Activated naive CD4-positive, alpha-beta T cell treated with anti-CD3 and anti-CD28 coated beads, Interleukin-2, amount 10 ng/mL, durations not matched to agents 7 days and 5 days (primary cell): ENCODE results near the gene CTBP1.
"Not testable (repeated sequence)": the region's sequence is repeated elsewhere in the genome, so short reads cannot be mapped to it uniquely, and the experiment has no call there.

Experiments used
- CTCF ChIA-PET: fragments of 350-600 bp; sonication (Branson Sonifier 250); formaldehyde crosslinking; loops from one replicate; lab custom pipeline; 2021; ENCODE audit warnings: antibody characterized with exemption; lab: Charles Lee
- DNase-seq: peaks from one replicate; pipeline ENCODE4 v3.0.0-alpha.2; 2020
- H3K27ac Mint-ChIP-seq: one replicate; pipeline ENCODE4 v1.8.0; 2021; ENCODE audit warnings: mild to moderate bottlenecking, moderate library complexity, mixed read lengths
- H3K27me3 Mint-ChIP-seq: one replicate; pipeline ENCODE4 v1.8.0; 2021; ENCODE audit warnings: mild to moderate bottlenecking, mixed read lengths
- H3K36me3 Mint-ChIP-seq: one replicate; pipeline ENCODE4 v1.8.0; 2021; ENCODE audit warnings: mixed read lengths
- H3K4me1 Mint-ChIP-seq: one replicate; pipeline ENCODE4 v1.8.0; 2021; ENCODE audit warnings: mixed read lengths
- H3K4me3 Mint-ChIP-seq: one replicate; pipeline ENCODE4 v1.8.0; 2021; ENCODE audit warnings: mild to moderate bottlenecking, moderate library complexity, mixed read lengths
- H3K9me3 Mint-ChIP-seq: one replicate; pipeline ENCODE4 v1.8.0; 2021; ENCODE audit warnings: mixed read lengths

CTBP1 gene

DNA sequence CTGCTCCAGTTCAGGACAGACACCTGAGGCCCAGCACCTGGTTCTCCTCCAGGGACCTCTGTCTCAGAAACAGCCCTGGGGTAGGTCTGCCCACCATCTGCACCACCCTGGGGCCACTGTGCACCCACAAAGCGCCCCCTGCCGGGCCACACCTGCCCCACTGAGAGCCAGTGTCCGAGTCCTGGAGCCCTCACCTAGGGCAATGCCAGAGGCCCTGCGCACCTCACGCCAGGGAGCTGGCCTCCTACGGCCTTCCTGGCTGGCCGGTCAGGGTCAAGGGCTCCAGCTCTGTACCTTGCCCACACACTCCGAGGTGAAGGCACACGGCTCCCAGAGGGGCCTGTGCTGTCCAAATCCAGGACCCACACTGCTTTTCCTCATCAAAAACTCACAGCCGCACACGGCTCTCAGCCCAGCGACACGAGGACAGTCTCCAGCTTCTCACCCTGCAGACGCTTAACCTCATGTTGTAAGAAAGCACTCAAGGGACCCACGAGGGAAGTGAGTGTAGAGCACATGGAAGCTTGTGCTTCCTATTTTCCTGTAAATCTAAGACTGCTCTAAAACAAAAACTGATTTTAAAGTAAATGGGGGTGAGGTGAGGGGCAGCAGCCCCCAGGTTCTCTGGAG lies 5.4 kb downstream of the CTBP1 start:
- no peak overlapping the region for H3K4me3 Mint-ChIP-seq
- peaks cover 39% of the 10 kb centered on the region for H3K4me1 Mint-ChIP-seq

DNA sequence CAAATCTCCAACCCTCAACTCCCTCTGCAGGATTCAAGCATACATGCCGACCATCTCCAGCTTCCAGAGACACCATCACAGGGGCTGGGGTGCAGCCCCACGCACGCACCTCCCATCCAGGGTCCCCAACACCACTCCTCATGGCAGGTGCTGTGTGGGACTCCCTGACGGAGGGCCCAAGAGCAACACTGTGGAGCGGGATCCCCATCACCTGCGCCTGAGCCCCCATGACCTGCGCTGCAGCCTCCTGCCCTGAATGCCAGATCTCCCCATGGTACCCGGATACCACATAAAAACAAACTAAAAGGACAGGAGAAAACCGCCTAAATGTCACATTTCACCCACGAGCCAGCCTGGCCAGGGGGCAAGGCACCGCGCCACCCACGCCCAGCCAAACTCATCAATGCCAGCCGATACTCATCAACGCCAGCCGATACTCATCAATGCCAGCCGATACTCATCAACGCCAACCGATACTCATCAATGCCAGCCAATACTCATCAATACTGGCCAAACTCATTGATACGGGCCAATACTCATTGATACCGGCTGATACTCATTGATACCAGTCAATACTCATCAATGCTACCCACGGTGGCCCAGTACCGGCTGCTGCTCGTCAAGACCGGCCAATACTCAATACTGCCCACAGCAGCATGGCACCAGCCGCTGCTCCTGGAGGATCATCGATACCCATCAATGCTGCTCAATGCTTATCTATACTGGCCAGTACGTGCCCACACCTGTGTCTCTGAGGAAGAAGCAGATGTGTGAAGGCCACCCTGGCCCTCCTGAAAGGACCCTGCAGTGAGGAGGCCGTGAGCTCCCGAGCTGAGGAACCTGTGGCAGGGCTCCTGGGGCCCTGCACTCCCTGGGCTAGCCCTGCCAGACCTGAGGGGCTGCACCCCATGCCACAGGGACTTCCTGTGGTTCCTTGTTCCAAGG lies 6.2 kb downstream of the CTBP1 start:
- Mint-ChIP-seq H3K9me3 (no peaks in the 10 kb centered on the region), H3K4me3 (no peak overlapping the region), H3K4me1 (peaks cover 39% of the 10 kb centered on the region), H3K36me3 (peaks cover 27% of the 10 kb centered on the region), H3K27ac (peak overlapping the region; percentile 33), H3K27me3 (no peaks in the 10 kb centered on the region)
- CTCF ChIA-PET: interaction anchor here (1.0 kb wide), 1 partner anchor 12 kb away, joined by 3 read pairs; no protein-coding TSS in a partner anchor
- no peak for DNase-seq

More for the DNA sequence above, 5.4 kb downstream of the CTBP1 start:
- peak; percentile 22 for DNase-seq
- Mint-ChIP-seq H3K27me3 (no peaks in the 10 kb centered on the region), H3K27ac (no peak overlapping the region), H3K36me3 (peaks cover 23% of the 10 kb centered on the region), H3K9me3 (no peaks in the 10 kb centered on the region)
- CTCF ChIA-PET: interaction anchor here (0.8 to 1.0 kb wide), 3 partner anchors 11 to 85 kb away, joined by 3 read pairs; no protein-coding TSS in a partner anchor

DNA sequence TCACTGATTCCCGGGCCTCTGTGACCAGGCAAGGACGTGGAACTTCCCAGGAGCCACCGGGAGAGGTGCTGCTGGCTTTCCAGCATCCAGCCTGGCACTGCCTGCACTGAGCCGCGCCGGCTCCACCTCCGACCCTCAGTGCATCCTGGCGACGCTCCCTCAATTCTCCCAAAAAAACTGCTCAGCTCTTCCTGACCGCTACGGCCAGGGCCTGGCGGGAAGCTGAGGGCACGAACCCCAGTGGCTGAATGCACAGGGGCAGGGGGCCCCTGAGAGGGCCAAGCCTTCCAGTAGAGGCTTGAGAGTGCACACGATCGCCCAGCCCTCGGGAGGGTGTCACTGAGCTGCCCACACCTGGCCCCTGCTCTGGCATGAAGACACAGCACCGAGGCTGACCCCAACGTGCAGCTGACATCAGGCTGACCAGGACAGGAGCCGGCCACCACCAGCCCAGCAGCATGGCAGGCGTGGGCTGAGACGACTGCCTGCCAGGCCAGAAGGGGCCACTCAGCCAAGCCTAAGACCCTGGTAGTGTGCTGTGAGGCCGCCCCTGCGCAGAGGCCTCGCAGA lies 6.9 kb downstream of the CTBP1 start:
- Mint-ChIP-seq H3K9me3 (no peaks in the 10 kb centered on the region), H3K4me1 (peaks cover 37% of the 10 kb centered on the region), H3K36me3 (peaks cover 25% of the 10 kb centered on the region), H3K27ac (no peak overlapping the region), H3K4me3 (no peak overlapping the region), H3K27me3 (no peaks in the 10 kb centered on the region)
- DNase-seq: no peak
- CTCF ChIA-PET: no interaction called here

DNA sequence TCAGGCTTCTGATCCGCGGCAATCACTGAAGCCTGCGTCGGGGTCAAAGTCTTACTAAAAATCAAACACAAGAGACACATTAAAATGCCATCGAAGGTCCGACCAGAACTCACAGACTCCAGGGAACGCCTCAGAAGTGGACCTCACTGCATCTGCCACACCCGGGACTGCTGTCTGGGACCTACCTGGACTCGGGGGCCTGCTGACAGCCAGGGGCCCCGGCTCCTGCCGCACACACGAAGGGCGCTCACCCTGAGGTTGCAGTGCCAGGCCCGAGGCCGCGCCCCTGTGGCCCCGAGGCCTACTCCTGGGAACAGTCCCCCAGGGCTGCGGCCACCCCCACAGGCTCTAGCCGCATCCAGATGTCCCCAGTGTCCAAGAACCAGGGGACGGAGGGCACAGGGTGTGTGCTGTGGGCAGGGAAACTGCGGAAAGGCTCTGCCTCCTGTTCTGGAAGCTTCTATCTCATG lies 7.4 kb downstream of the CTBP1 start:
- Mint-ChIP-seq H3K27ac (peak overlapping the region; percentile 37), H3K4me3 (no peak overlapping the region), H3K27me3 (no peaks in the 10 kb centered on the region), H3K36me3 (peaks cover 23% of the 10 kb centered on the region), H3K4me1 (peaks cover 32% of the 10 kb centered on the region), H3K9me3 (no peaks in the 10 kb centered on the region)
- CTCF ChIA-PET: no interaction called here
- DNase-seq: no peak

DNA sequence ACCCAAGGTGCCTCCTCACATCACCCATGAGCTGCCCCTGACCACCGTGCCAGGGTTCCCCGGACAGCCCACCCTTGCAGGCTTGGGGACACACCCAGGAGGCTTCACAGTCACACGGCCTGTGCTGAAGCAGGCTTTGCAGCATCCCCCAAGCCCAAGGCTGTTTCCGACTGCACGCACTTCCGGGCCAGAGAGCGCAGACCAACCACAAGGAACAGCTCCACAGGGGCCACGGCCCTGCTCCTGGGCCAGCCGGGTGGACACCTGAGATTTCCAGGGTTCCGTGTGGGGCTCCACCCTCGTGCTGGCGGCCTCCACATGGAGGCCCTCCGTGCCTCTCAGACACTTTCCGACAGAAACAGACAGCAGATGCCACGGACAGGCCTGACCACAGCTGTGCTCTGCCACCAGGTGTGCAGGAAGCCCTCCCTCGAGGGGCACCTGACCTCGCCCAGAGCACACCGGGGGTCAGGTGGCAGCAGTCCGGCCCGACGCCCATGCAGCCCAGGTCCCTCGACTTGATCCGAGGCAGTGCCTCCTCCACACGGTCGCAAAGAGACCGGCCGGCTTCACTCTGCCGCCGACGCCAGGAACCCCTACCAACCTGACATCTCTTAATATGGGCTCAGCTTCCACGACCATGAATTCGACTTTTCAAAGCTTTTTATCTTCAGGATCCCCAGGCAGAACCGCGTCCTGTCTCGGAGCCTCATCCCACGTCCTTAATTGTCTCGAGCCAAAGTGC lies 8.0 kb downstream of the CTBP1 start:
- CTCF ChIA-PET: no interaction called here
- no peak overlapping the region for H3K4me3 Mint-ChIP-seq
- peaks cover 26% of the 10 kb centered on the region for H3K4me1 Mint-ChIP-seq
- no peaks in the 10 kb centered on the region for H3K9me3 Mint-ChIP-seq
- H3K27me3 Mint-ChIP-seq: no peaks in the 10 kb centered on the region
- peaks cover 23% of the 10 kb centered on the region for H3K36me3 Mint-ChIP-seq
- DNase-seq: no peak
- H3K27ac Mint-ChIP-seq: peak overlapping the region; percentile 37

DNA sequence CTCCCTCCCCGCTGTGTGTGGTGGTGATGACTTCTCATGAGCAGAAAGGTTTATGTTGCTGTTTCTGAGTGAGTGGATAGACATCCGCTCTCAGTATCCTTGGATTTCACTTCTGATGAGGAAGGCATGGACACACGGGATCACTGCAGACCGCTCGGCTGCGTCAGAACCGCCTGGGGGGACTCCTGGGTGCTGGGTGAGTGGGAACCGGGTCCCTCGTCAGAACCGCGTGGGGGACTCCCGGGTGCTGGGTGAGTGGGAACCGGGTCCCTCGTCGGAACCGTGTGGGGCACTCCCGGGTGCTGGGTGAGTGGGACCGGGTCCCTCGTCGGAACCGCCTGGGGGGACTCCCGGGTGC lies 9.0 kb downstream of the CTBP1 start:
- Mint-ChIP-seq H3K36me3 (peaks cover 31% of the 10 kb centered on the region), H3K27ac (no peak overlapping the region), H3K4me3 (no peak overlapping the region), H3K27me3 (no peaks in the 10 kb centered on the region), H3K9me3 (no peaks in the 10 kb centered on the region), H3K4me1 (peaks cover 16% of the 10 kb centered on the region)
- no peak for DNase-seq
- CTCF ChIA-PET: no interaction called here

DNA sequence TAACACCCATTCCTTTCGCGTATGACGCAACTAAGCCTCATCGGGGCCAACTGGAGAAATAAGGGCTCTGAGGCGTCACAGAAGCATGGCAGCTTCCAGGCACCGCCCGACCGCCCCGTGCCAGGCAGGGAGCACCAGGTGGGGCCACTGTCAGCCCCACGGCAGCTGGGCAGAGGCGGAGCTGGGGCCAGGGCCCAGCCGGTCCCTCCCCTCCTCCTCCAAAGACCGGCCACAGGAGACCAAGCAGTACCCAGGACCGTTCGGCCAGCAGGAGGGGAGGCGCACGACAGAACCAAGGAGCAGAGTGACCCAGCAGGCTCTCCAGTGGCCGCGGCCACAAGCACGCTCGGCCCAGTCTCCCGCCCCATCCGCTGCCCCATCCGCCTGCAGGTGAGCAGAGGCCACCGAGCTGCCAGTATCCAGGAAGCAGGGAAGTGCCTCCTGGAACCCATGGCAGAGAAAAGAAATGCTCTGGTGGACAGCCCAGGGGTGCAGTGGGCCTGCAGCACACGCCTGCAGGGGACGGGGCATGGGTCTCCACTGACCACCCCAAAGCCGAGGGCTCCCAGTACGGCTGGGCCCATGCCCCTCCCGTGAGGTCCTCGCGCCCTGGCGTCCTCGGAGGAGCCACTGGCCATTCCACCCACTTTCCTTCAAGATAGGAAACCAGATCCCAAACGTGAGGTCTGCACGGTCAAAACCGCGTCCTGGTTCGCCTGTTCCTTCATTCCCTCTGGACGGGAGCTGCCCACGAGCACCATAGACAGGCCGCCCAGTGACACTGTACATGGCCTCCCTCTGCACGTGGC lies 9.6 kb downstream of the CTBP1 start:
- H3K4me1 Mint-ChIP-seq: peaks cover 12% of the 10 kb centered on the region
- H3K4me3 Mint-ChIP-seq: no peak overlapping the region
- H3K27ac Mint-ChIP-seq: no peak overlapping the region
- no peak for DNase-seq
- peaks cover 34% of the 10 kb centered on the region for H3K36me3 Mint-ChIP-seq
- CTCF ChIA-PET: interaction anchor here (1.2 kb wide), 1 partner anchor 28 kb away, joined by 3 read pairs; no protein-coding TSS in a partner anchor
- no peaks in the 10 kb centered on the region for H3K9me3 Mint-ChIP-seq
- no peaks in the 10 kb centered on the region for H3K27me3 Mint-ChIP-seq

DNA sequence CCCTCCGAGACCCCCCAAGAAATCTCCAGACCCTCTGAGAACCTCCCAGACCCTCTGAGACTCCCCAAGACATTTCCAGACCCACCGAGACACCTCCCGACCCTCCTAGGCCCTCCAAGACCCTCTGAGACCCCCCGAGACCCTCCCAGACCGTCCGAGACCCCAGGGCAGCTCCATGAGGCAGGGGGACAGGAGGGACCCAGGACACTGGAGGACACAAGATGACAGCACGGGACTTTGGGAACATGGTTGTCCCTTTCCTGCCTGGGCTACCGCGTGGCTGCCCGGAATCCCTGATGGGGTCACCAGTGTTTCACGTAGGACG lies 10.3 kb downstream of the CTBP1 start:
- Mint-ChIP-seq H3K9me3 (no peaks in the 10 kb centered on the region), H3K27me3 (no peaks in the 10 kb centered on the region), H3K36me3 (peaks cover 36% of the 10 kb centered on the region), H3K27ac (no peak overlapping the region), H3K4me3 (no peak overlapping the region), H3K4me1 (peaks cover 7% of the 10 kb centered on the region)
- CTCF ChIA-PET: interaction anchor here (1.2 kb wide), 1 partner anchor 29 kb away, joined by 3 read pairs; no protein-coding TSS in a partner anchor
- no peak for DNase-seq

DNA sequence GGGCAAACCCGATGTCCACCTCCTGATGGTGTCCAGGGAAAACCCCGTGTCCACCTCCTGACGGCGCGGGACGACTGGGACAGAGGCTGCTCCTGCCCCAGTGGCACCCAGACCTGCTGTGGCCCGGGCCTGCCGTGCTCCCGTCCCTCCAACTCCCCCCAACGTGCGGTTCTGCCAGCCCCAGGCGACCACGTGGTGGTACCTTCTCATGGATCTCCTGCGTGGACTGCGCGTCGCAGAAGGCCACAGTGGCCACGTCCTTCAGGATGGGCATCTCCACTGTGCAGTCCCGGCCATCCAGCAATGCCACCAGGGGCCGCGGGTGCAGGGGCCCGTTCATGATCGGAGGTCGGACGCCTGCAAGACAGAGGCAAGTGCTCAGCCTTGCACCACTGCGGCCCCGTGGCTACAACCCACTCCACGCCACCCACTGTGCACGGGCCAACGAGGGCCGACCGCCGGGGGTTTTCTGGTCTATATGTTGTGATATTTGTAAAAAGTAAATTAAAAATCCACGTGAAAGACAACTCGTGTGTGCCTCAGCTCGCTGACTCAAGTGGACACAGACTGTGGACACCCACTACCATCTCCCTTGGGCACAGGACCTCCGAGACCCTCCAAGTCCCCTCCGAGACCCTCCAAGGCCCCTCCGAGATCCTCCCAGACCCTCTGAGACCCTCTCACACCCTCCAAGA lies 10.8 kb downstream of the CTBP1 start:
- Mint-ChIP-seq H3K36me3 (peaks cover 39% of the 10 kb centered on the region), H3K4me3 (no peak overlapping the region), H3K27me3 (no peaks in the 10 kb centered on the region), H3K4me1 (peaks cover 4% of the 10 kb centered on the region), H3K27ac (no peak overlapping the region), H3K9me3 (no peaks in the 10 kb centered on the region)
- no peak for DNase-seq
- CTCF ChIA-PET: interaction anchor here (1.2 kb wide), 1 partner anchor 30 kb away, joined by 3 read pairs; no protein-coding TSS in a partner anchor

DNA sequence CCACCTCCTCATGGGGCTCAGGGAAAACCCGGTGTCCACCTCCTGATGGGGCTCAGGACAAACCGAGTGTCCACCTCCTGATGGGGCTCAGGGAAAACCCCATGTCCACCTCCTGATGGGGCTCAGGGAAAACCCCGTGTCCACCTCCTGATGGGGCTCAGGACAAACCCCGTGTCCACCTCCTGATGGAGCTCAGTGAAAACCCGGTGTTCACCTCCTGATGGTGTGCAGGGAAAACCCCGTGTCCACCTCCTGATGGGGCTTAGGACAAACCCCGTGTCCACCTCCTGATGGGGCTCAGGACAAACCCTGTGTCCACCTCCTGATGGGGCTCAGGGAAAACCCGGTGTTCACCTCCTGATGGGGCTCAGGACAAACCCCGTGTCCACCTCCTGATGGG lies 11.7 kb downstream of the CTBP1 start:
- H3K4me3 Mint-ChIP-seq, CTCF ChIA-PET, DNase-seq, H3K27ac Mint-ChIP-seq, H3K27me3 Mint-ChIP-seq, H3K4me1 Mint-ChIP-seq, H3K9me3 Mint-ChIP-seq: not testable (repeated sequence)
- peaks cover 45% of the 10 kb centered on the region for H3K36me3 Mint-ChIP-seq

DNA sequence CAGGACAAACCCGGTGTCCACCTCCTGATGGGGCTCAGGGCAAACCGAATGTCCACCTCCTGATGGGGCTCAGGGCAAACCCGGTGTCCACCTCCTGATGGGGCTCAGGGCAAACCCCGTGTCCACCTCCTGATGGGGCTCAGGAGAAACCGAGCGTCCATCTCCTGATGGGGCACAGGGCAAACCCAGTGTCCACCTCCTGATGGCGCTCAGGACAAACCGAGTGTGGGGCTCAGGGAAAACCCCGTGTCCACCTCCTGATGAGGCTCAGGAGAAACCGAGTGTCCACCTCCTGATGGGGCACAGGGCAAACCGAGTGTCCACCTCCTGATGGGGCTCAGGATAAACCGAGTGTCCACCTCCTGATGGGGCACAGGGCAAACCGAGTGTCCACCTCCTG lies 12.1 kb downstream of the CTBP1 start:
- H3K9me3 Mint-ChIP-seq, H3K27ac Mint-ChIP-seq, DNase-seq, H3K27me3 Mint-ChIP-seq, CTCF ChIA-PET, H3K4me3 Mint-ChIP-seq, H3K4me1 Mint-ChIP-seq: not testable (repeated sequence)
- peaks cover 47% of the 10 kb centered on the region for H3K36me3 Mint-ChIP-seq

DNA sequence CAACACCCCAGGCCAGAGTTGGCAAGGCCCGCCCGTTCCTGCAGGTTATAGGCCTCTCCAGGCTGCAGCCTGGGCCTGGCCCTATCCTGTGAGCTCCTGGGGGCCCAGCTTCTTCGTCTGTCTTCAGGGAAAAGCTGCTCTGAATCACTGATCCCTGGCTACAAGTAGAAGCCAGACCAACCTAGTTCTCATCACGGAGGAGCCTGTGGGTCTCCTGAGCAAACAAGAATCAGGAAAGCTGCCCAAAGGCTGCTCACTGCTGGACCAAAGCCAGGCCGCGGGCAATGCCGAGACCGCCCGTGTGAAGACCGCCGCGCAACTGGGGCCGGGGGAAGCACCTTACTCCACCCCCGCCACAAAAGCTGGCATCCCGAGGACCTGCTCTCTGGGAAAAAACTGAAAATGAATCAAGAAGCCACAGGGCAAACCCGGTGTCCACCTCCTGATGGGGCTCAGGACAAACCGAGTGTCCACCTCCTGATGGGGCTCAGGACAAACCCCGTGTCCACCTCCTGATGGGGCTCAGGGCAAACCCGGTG lies 12.8 kb downstream of the CTBP1 start:
- CTCF ChIA-PET: no interaction called here
- DNase-seq: no peak
- H3K9me3 Mint-ChIP-seq: no peaks in the 10 kb centered on the region
- peaks cover 50% of the 10 kb centered on the region for H3K36me3 Mint-ChIP-seq
- no peaks in the 10 kb centered on the region for H3K27me3 Mint-ChIP-seq
- no peak overlapping the region for H3K27ac Mint-ChIP-seq
- no peaks in the 10 kb centered on the region for H3K4me1 Mint-ChIP-seq
- no peak overlapping the region for H3K4me3 Mint-ChIP-seq
